H1 (cell line): ENCODE data around the gene NUP62CL. TPM values are rescaled to one million over a fixed set of nuclear protein-coding genes. Genes with fewer than 3 reads are reported as not detected.

Experiments used
- CTCF ChIA-PET: fragments of 300-600 bp; sonication (Branson Sonifier 250); formaldehyde crosslinking; loops from one replicate; lab custom pipeline; 2021; ENCODE audit not compliant: partially characterized antibody; lab: Charles Lee
- POLR2A ChIA-PET: fragments of 300-600 bp; sonication (Branson Sonifier 250); formaldehyde crosslinking; loops from one replicate; lab custom pipeline; 2021; ENCODE audit warnings: inconsistent platforms; ENCODE audit not compliant: partially characterized antibody; lab: Charles Lee
- DNase-seq, 2 experiments: peaks; one replicate each; pipeline versions ENCODE4 v3.0.0 to v3.0.0-alpha.2; 2010 to 2022; ENCODE audit warnings: low spot score in 2 of 2, low read depth in 1 of 2, mixed read lengths in 1 of 2
- FAIRE-seq: peaks from 2 replicates; lab custom pipeline; 2011; peaks lifted over from hg19 to GRCh38; lab: Jason Lieb, UNC
- H2AFZ ChIP-seq: 2 replicates; pipeline ENCODE4 v1.8.1; 2012; ENCODE audit warnings: low read length, inconsistent platforms
- H2AK5ac ChIP-seq: 2 replicates; pipeline ENCODE4 v1.6.1; 2013; ENCODE audit warnings: low read depth, low read length
- H2BK120ac ChIP-seq: replicated peaks from 2 replicates; pipeline ENCODE3; 2013; ENCODE audit warnings: low read depth, low read length, inconsistent platforms
- H2BK12ac ChIP-seq: 2 replicates; pipeline ENCODE4 v1.6.1; 2013; ENCODE audit warnings: low read depth, low read length
- H2BK15ac ChIP-seq: 2 replicates; pipeline ENCODE4 v1.6.1; 2013; ENCODE audit warnings: low read length
- H2BK20ac ChIP-seq: 2 replicates; pipeline ENCODE4 v1.6.1; 2013; ENCODE audit warnings: low read length
- H2BK5ac ChIP-seq: 2 replicates; pipeline ENCODE4 v1.6.1; 2013; ENCODE audit warnings: low read depth, low read length
- H3K14ac ChIP-seq: 2 replicates; pipeline ENCODE4 v1.6.1; 2013; ENCODE audit warnings: inconsistent platforms; ENCODE audit not compliant: insufficient read length
- H3K18ac ChIP-seq: 2 replicates; pipeline ENCODE4 v1.6.1; 2013; ENCODE audit warnings: low read length; ENCODE audit errors: extremely low read depth
- H3K23ac ChIP-seq: 2 replicates; pipeline ENCODE4 v1.6.1; 2013; ENCODE audit warnings: inconsistent platforms; ENCODE audit not compliant: insufficient read length
- H3K23me2 ChIP-seq: 2 replicates; pipeline ENCODE4 v1.6.1; 2013; ENCODE audit warnings: low read depth, low read length
- H3K27ac ChIP-seq: 2 replicates; pipeline ENCODE4 v1.6.1; 2011; ENCODE audit warnings: low read depth, low read length, inconsistent platforms
- H3K27me3 ChIP-seq, 4 experiments: replicated peaks in 1 of 4; 1 replicate in 1 of 4; 2 replicates in 3 of 4; pipeline versions ENCODE4 v1.6.1 to v1.8.1; 2011 to 2013; ENCODE audit warnings: low read length in 3 of 4, mild to moderate bottlenecking in 3 of 4, inconsistent platforms in 2 of 4, mixed read lengths in 2 of 4, moderate library complexity in 1 of 4; ENCODE audit not compliant: control insufficient read depth in 3 of 4, insufficient read depth in 3 of 4; ENCODE audit errors: extremely low read depth in 1 of 4
- H3K36me3 ChIP-seq, 4 experiments: 2 replicates each; pipeline versions ENCODE4 v1.6.1 to v1.8.1; 2011 to 2013; ENCODE audit warnings: mild to moderate bottlenecking in 4 of 4, low read length in 3 of 4, moderate library complexity in 2 of 4, control low read depth in 1 of 4, inconsistent platforms in 1 of 4; ENCODE audit not compliant: insufficient read depth in 4 of 4, control insufficient read depth in 2 of 4
- H3K4ac ChIP-seq: replicated peaks from 2 replicates; pipeline ENCODE3; 2013; ENCODE audit warnings: low read length, low read depth, mixed read lengths, inconsistent platforms; ENCODE audit not compliant: insufficient read length
- H3K4me1 ChIP-seq, 4 experiments: replicated peaks in 1 of 4; 1 replicate in 1 of 4; 2 replicates in 3 of 4; pipeline versions ENCODE4 v1.6.1 to v1.8.1; 2011 to 2013; ENCODE audit warnings: low read length in 3 of 4, inconsistent platforms in 2 of 4, mixed read lengths in 1 of 4; ENCODE audit not compliant: insufficient read depth in 4 of 4, control insufficient read depth in 3 of 4
- H3K4me2 ChIP-seq, 2 experiments: 2 replicates each; pipeline versions ENCODE4 v1.6.1 to v1.8.1; 2011 to 2013; ENCODE audit warnings: low read depth in 2 of 2, low read length in 2 of 2, control low read depth in 1 of 2, inconsistent platforms in 1 of 2, mild to moderate bottlenecking in 1 of 2; ENCODE audit not compliant: insufficient read depth in 1 of 2
- H3K4me3 ChIP-seq, 4 experiments: fragments of 200-600, 300-600 bp in 1 of 4; sonication (generic), shearing (Covaris generic), sonication (Bioruptor Twin) in 1 of 4; 2 replicates each; pipeline versions ENCODE4 v1.5.1 to v1.8.1; 2011 to 2016; ENCODE audit warnings: low read length in 4 of 4, low read depth in 3 of 4, control low read depth in 2 of 4, inconsistent platforms in 2 of 4, mild to moderate bottlenecking in 2 of 4, mixed read lengths in 1 of 4, moderate library complexity in 1 of 4; ENCODE audit not compliant: insufficient read depth in 2 of 4; ENCODE audit errors: extremely low read depth in 1 of 4
- H3K56ac ChIP-seq: replicated peaks from 2 replicates; pipeline ENCODE3; 2013; ENCODE audit warnings: low read depth, mild to moderate bottlenecking, mixed read lengths, low read length, inconsistent platforms; ENCODE audit not compliant: insufficient read length
- H3K79me1 ChIP-seq: 2 replicates; pipeline ENCODE4 v1.6.1; 2013; ENCODE audit warnings: low read depth, low read length, control low read depth
- H3K79me2 ChIP-seq, 2 experiments: 2 replicates each; pipeline versions ENCODE4 v1.6.1 to v1.8.1; 2012 to 2013; ENCODE audit warnings: low read length in 2 of 2, mild to moderate bottlenecking in 2 of 2, inconsistent platforms in 1 of 2; ENCODE audit not compliant: insufficient read depth in 2 of 2, control insufficient read depth in 1 of 2
- H3K9ac ChIP-seq, 4 experiments: replicated peaks in 1 of 4; 1 replicate in 1 of 4; 2 replicates in 3 of 4; pipeline versions ENCODE4 v1.6.1 to v1.8.1; 2011 to 2013; ENCODE audit warnings: low read depth in 3 of 4, low read length in 3 of 4, control low read depth in 2 of 4, mild to moderate bottlenecking in 2 of 4, moderate library complexity in 2 of 4, inconsistent platforms in 1 of 4; ENCODE audit errors: extremely low read depth in 1 of 4
- H3K9me3 ChIP-seq, 2 experiments: 2 replicates each; pipeline versions ENCODE4 v1.6.1 to v1.8.1; 2012 to 2013; ENCODE audit warnings: mild to moderate bottlenecking in 2 of 2, moderate library complexity in 2 of 2, control low read depth in 1 of 2, inconsistent platforms in 1 of 2, low read depth in 1 of 2, low read length in 1 of 2, mixed read lengths in 1 of 2; ENCODE audit not compliant: insufficient read depth in 2 of 2
- H4K20me1 ChIP-seq, 2 experiments: replicated peaks in 1 of 2; 2 replicates each; pipeline versions ENCODE3 to v1.8.1; 2011 to 2013; ENCODE audit warnings: inconsistent platforms in 2 of 2, low read length in 2 of 2, mild to moderate bottlenecking in 1 of 2; ENCODE audit not compliant: insufficient read depth in 2 of 2, control insufficient read depth in 1 of 2
- H4K5ac ChIP-seq: 2 replicates; pipeline ENCODE4 v1.6.1; 2013; ENCODE audit warnings: low read length, low read depth, mixed read lengths, inconsistent platforms; ENCODE audit not compliant: insufficient read length
- H4K8ac ChIP-seq: 2 replicates; pipeline ENCODE4 v1.8.0; 2013; ENCODE audit warnings: mild to moderate bottlenecking, moderate library complexity, low read length, inconsistent platforms; ENCODE audit not compliant: insufficient read depth; ENCODE audit errors: extremely low read depth
- H4K91ac ChIP-seq: replicated peaks from 2 replicates; pipeline ENCODE3; 2013; ENCODE audit warnings: low read length, mixed read lengths, inconsistent platforms; ENCODE audit not compliant: insufficient read length
- CTBP2 ChIP-seq: IDR thresholded peaks from 2 replicates; pipeline ENCODE4 v1.7.0; 2011; ENCODE audit warnings: borderline replicate concordance, mild to moderate bottlenecking, moderate library complexity, mixed read lengths, low read length; ENCODE audit not compliant: insufficient read depth, insufficient read length
- EZH2 ChIP-seq: fragments of 200-600 bp; sonication (generic); IDR thresholded peaks from 2 replicates; pipeline ENCODE4 v1.7.1; 2012; ENCODE audit warnings: low read depth, mild to moderate bottlenecking, moderate library complexity, low read length, inconsistent platforms; ENCODE audit not compliant: severe bottlenecking
- GABPA ChIP-seq: IDR thresholded peaks from 2 replicates; pipeline ENCODE4 v1.6.1; 2011; ENCODE audit warnings: mild to moderate bottlenecking, low read length, moderate library complexity, borderline replicate concordance; ENCODE audit not compliant: insufficient read depth
- PHF8 ChIP-seq: fragments of 200-600 bp; sonication (generic); conservative IDR thresholded peaks from 2 replicates; pipeline ENCODE4 v1.7.1; 2012; ENCODE audit warnings: low read depth, mild to moderate bottlenecking, inconsistent platforms, low read length, moderate library complexity
- RBBP5 ChIP-seq: IDR thresholded peaks from 2 replicates; pipeline ENCODE4 v1.7.1; 2012; ENCODE audit warnings: low read depth, mild to moderate bottlenecking, inconsistent platforms, low read length, moderate library complexity, borderline replicate concordance
- SP4 ChIP-seq: IDR thresholded peaks from 2 replicates; pipeline ENCODE4 v1.6.1; 2012; ENCODE audit warnings: low read length, inconsistent platforms
- SRF ChIP-seq: IDR thresholded peaks from 2 replicates; pipeline ENCODE4 v1.6.1; 2011; ENCODE audit warnings: mild to moderate bottlenecking, low read depth, low read length, moderate library complexity
- TAF1 ChIP-seq: IDR thresholded peaks from 2 replicates; pipeline ENCODE4 v1.6.1; 2011; ENCODE audit warnings: mild to moderate bottlenecking, low read depth, low read length
- WGBS, 2 experiments: shearing (Covaris generic) in 1 of 2; methylation state at CpG; one replicate each; pipeline versions ENCODE4 v1.1.6 to v1.1.7; 2013 to 2015; ENCODE audit warnings: low lambda C conversion rate in 2 of 2, mixed read lengths in 2 of 2, inconsistent platforms in 1 of 2, low coverage in 1 of 2, missing lambda C conversion rate in 1 of 2; ENCODE audit not compliant: insufficient replicate concordance in 2 of 2, insufficient coverage in 1 of 2, insufficient read length in 1 of 2; ENCODE audit errors: extremely low coverage in 1 of 2, missing lambda C conversion rate in 1 of 2; 5-methylcytosine and 5-hydroxymethylcytosine counted together
- polyA plus RNA-seq, 7 experiments: library from polyadenylated mRNA; depleted of rRNA in 3 of 7; stranded (reverse) in 5 of 7; unstranded in 2 of 7; fragments of >200 nt in 5 of 7; fragments of 200-250 nt in 2 of 7; gene quantifications; 1 replicate in 5 of 7; 2 replicates in 1 of 7; 4 replicates in 1 of 7; pipeline versions ENCODE4 v1.2.1 to v1.2.3, GENCODE V29; 2011 to 2013; ENCODE audit warnings: missing spikeins in 2 of 7, mixed read lengths in 2 of 7
- total RNA-seq: library from RNA; stranded (reverse); fragmentation: NEBNext Ultra II Directional; extraction: Animal tissue kit (Norgen Biotek cat#: 25700); gene quantifications from 2 replicates; pipeline ENCODE4 v1.2.1, GENCODE V29; 2021
- TF ChIP-seq, protein P1 (sequence below): IDR thresholded peaks from 2 replicates; pipeline ENCODE4 v1.6.1; 2012; ENCODE audit warnings: inconsistent platforms
- TF ChIP-seq, protein P2 (sequence below): IDR thresholded peaks from 2 replicates; pipeline ENCODE4 v1.6.1; 2011; ENCODE audit warnings: low read depth, mild to moderate bottlenecking, low read length; ENCODE audit not compliant: insufficient read depth

Gene NUP62CL
- total and polyA plus RNA-seq, 2 of the 8 experiments (the other 6 are each of a cell fraction or from before 2014, with no cell fraction given): 3.3 to 6.2 TPM

DNA sequence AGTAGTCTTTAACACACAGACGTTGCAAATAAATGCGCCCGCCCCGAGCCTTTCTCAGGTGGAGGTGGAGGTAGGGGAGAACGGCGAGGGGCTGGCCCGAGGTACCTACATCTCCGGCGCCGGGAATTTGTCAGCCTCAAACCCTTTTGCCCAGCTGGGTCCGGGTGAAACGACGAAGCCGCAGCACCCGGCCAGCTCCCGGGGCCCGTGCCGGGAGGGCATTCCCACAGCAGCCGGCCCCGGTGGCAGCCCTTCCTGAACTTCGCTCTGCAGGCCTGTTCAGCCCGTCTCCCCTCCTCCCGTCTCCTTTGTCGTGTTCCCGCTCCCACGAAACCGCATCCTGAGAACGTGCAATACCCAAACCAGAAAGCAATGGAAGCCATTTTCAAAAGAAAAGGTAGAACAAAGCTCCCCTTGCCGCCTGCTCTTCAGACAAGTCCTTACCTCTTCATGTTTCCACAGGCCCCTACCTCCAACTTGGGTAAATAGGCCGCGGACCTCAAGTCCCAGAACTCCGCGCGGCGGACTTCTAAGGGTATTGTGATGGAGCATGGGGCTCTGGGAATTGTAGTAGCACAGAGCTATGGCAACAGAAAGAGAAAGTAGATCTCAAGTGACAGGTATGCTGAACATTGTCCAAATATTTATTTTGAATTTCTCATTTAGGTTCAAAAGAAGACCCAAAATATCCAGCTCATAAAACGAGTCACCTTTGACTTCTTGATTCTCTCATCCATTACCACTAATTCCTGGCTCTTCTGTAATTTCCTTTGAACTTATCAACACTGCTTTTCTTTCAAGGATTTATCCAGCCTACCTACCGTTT, 87.7 kb downstream of the NUP62CL start, which contains the start of gene RBM41:
RBM41 (minus strand) TSS at position 501 of the 826 bp plus-strand sequence; CDS start at position 452, 49 bp downstream.
- no peak within 1 kb of the TSS for H3K4ac ChIP-seq
- peak within 1 kb of the TSS; percentile 95 for H3K18ac ChIP-seq
- peak within 1 kb of the TSS; percentile 30 for H3K56ac ChIP-seq
- no peaks in the 10 kb centered on the region; a peak in 1 of 7 replicates for H3K4me1 ChIP-seq
- H3K36me3 ChIP-seq: peaks cover 3 to 26% (median 17%) of the 10 kb centered on the region in 4 experiments; a peak in 7 of 8 replicates
- H3K27me3 ChIP-seq: no peaks in the 10 kb centered on the region
- DNase-seq: peak; percentile 9 to 59
- H3K4me2 ChIP-seq: peak within 1 kb of the TSS; percentile 65 to 74
- no peak within 1 kb of the TSS for H2BK12ac ChIP-seq
- POLR2A ChIA-PET: interaction anchor here (0.6 to 1.0 kb wide), 5 partner anchors 32 to 155 kb away, joined by 3 to 4 read pairs (median 3); no protein-coding TSS in a partner anchor
- H3K9me3 ChIP-seq: no peaks in the 10 kb centered on the region
- peak within 1 kb of the TSS; percentile 84 to 98 (median 94) for H3K9ac ChIP-seq
- no peaks in the 10 kb centered on the region for H3K79me1 ChIP-seq
- no peak within 1 kb of the TSS for H3K23ac ChIP-seq
- FAIRE-seq: peak; percentile 82
- H2BK120ac ChIP-seq: no peak within 1 kb of the TSS
- CTCF ChIA-PET: interaction anchor here (0.6 to 1.2 kb wide), 3 partner anchors 206 to 658 kb away, joined by 3 to 4 read pairs (median 3); no protein-coding TSS in a partner anchor
- peak within 1 kb of the TSS; percentile 76 for H4K5ac ChIP-seq
- H2BK20ac ChIP-seq: no peak within 1 kb of the TSS
- no peak within 1 kb of the TSS for H2BK5ac ChIP-seq
- H3K27ac ChIP-seq: peak within 1 kb of the TSS; percentile 87
- no peak within 1 kb of the TSS for H2AFZ ChIP-seq
- peaks cover 0 to 10% of the 10 kb centered on the region in 2 experiments; a peak in 1 of 4 replicates for H3K79me2 ChIP-seq
- no peaks in the 10 kb centered on the region for H3K23me2 ChIP-seq
- H4K91ac ChIP-seq: peak within 1 kb of the TSS; percentile 54
- H2BK15ac ChIP-seq: no peak within 1 kb of the TSS
- peak within 1 kb of the TSS; percentile 74 to 91 (median 77) for H3K4me3 ChIP-seq
- H4K8ac ChIP-seq: peak within 1 kb of the TSS; percentile 97
- H3K14ac ChIP-seq: no peak within 1 kb of the TSS
- H2AK5ac ChIP-seq: no peak within 1 kb of the TSS
- WGBS, 2 experiments: 7% methylated on average over 16 of the region's 37 CpGs; no CpG with 5 or more reads in 1 of the 2 experiments
- H4K20me1 ChIP-seq: no peaks in the 10 kb centered on the region
- TF ChIP-seq EZH2 (no peak), RBBP5 (no peak), SP4 (no peak), CTBP2 (no peak), TAF1 (peak; percentile 69), PHF8 (peak; percentile 53; the same call in 1 of the 2 replicates), GABPA (no peak), SRF (no peak)
- TF ChIP-seq, protein P1, sequence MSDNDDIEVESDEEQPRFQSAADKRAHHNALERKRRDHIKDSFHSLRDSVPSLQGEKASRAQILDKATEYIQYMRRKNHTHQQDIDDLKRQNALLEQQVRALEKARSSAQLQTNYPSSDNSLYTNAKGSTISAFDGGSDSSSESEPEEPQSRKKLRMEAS: no peak
- TF ChIP-seq, protein P2, sequence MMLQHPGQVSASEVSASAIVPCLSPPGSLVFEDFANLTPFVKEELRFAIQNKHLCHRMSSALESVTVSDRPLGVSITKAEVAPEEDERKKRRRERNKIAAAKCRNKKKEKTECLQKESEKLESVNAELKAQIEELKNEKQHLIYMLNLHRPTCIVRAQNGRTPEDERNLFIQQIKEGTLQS: no peak
